Sigmoid colon (tissue), 7 donors: ENCODE measurements around the gene KCNH4. TPM values are rescaled to one million over a fixed set of nuclear protein-coding genes. Genes with fewer than 3 reads are reported as not detected.

Experiments used
- DNase-seq: peaks from one replicate; pipeline ENCODE4 v3.0.0-alpha.2; 2019
- H3K27ac ChIP-seq, 4 donors: fragments of 200-600 bp; sonication (generic); one replicate each; pipeline ENCODE4 v1.5.1; 2016 to 2019; ENCODE audit warnings: mild to moderate bottlenecking in 1 of 4
- H3K27me3 ChIP-seq, 3 donors: fragments of 200-600 bp; sonication (generic); one replicate each; pipeline ENCODE4 v1.5.1; 2019; ENCODE audit warnings: mild to moderate bottlenecking in 1 of 3
- H3K36me3 ChIP-seq, 4 donors: fragments of 200-600 bp; sonication (generic); one replicate each; pipeline ENCODE4 v1.5.1; 2016 to 2019
- H3K4me1 ChIP-seq, 4 donors: fragments of 200-600 bp; sonication (generic); one replicate each; pipeline ENCODE4 v1.5.1; 2017 to 2019
- H3K4me3 ChIP-seq, 4 donors: fragments of 200-600 bp; sonication (generic); one replicate each; pipeline ENCODE4 v1.5.1; 2017 to 2019; ENCODE audit warnings: mild to moderate bottlenecking in 2 of 4, moderate library complexity in 1 of 4
- H3K9me3 ChIP-seq, 4 donors: fragments of 200-600 bp in 3 of 4; sonication (generic) in 3 of 4; one replicate each; pipeline versions ENCODE4 v1.5.1 to v1.6.1; 2013 to 2019
- CTCF ChIP-seq, 4 experiments: fragments of 450-650 bp in 3 of 4; fragments of 200-600 bp in 1 of 4; IDR thresholded peaks; one replicate each; pipeline ENCODE4 v1.5.1; 2016 to 2019; ENCODE audit warnings: antibody characterized with exemption in 4 of 4, mild to moderate bottlenecking in 3 of 4, moderate library complexity in 2 of 4
- EP300 ChIP-seq, 4 donors: sonication (generic); formaldehyde crosslinking; IDR thresholded peaks; one replicate each; pipeline ENCODE4 v1.6.1; 2017; ENCODE audit warnings: antibody characterized with exemption in 4 of 4
- POLR2A ChIP-seq, 2 donors: fragments of 450-650 bp; IDR thresholded peaks; one replicate each; pipeline ENCODE4 v1.6.1; 2016; ENCODE audit warnings: antibody characterized with exemption in 2 of 2, mild to moderate bottlenecking in 2 of 2, moderate library complexity in 2 of 2
- POLR2AphosphoS5 ChIP-seq, 4 donors: sonication (generic); formaldehyde crosslinking; IDR thresholded peaks; one replicate each; pipeline ENCODE4 v1.6.1; 2017; ENCODE audit warnings: antibody characterized with exemption in 4 of 4
- WGBS, 2 donors: extraction: QIAGEN DNeasy Blood & Tissue Kit; methylation state at CpG; one replicate each; pipeline ENCODE4 v1.1.7; 2013; 5-methylcytosine and 5-hydroxymethylcytosine counted together
- intact Hi-C: fragments of 100-400 bp; cut with DNase I; formaldehyde crosslinking; loops from one replicate; pipeline ENCODE4 v1.15.1; 2023
- polyA plus RNA-seq, 3 donors: library from polyadenylated mRNA; stranded (reverse); fragments of 200-250 nt; gene quantifications; one replicate each; pipeline ENCODE4 v1.2.3, GENCODE V29; 2013
- total RNA-seq, 4 donors: library from RNA; depleted of rRNA; stranded (reverse); fragments of >200 nt; gene quantifications; one replicate each; pipeline ENCODE4 v1.1.0, GENCODE V29; 2016
- donor health status: healthy with polysubstance abuse.
- donor health status: Bipolar disorder and iron deficiency.
- donor health status: healthy.

Gene KCNH4
- total RNA-seq (not detected), polyA plus RNA-seq (under 1 TPM in 1 of 3 donors, not detected in 2; 0.25 TPM)

GRCh38 chr17:42180922-42181850, at the start of gene KCNH4:
TSS of gene KCNH4 (minus strand) at chr17:42181142. CDS start at chr17:42180945, 197 bp downstream.
- Histone ChIP-seq H3K36me3 (no peaks in the 10 kb centered on the region), H3K9me3 (no peaks in the 10 kb centered on the region), H3K4me1 (peaks cover 0 to 45% (median 29%) of the 10 kb centered on the region in 4 donors), H3K27ac (no peak within 1 kb of the TSS), H3K4me3 (peak within 1 kb of the TSS in 3 of 4 donors; percentile 30 to 42 (median 30)), H3K27me3 (peaks cover 17 to 42% (median 28%) of the 10 kb centered on the region in 3 donors)
- TF ChIP-seq POLR2AphosphoS5 (IDR thresholded peaks at IDR 0.05) (no peak), CTCF (IDR thresholded peaks at IDR 0.05) (peak in 1 of 4 experiments; percentile 19)
- WGBS, 2 donors: 4 to 6% methylated on average over 60 of the region's 60 CpGs
- intact Hi-C loops: no loop called here
- DNase-seq: peak; percentile 79

GRCh38 chr17:42230225-42230624, 49.3 kb upstream of the KCNH4 start:
- DNase-seq: peak; percentile 20
- no peak overlapping the region for H3K27ac ChIP-seq
- TF ChIP-seq EP300 (IDR thresholded peaks at IDR 0.05): no peak
- no peak for TF ChIP-seq POLR2AphosphoS5 (IDR thresholded peaks at IDR 0.05)
- TF ChIP-seq CTCF (IDR thresholded peaks at IDR 0.05): no peak
- TF ChIP-seq POLR2A (IDR thresholded peaks at IDR 0.05): no peak
- no peaks in the 10 kb centered on the region for H3K27me3 ChIP-seq
- H3K4me3 ChIP-seq: no peak overlapping the region
- no peaks in the 10 kb centered on the region for H3K9me3 ChIP-seq
- peaks cover 0 to 20% (median 5%) of the 10 kb centered on the region in 4 donors for H3K36me3 ChIP-seq
- intact Hi-C loops: no loop called here
- peaks cover 0 to 34% (median 34%) of the 10 kb centered on the region in 4 donors for H3K4me1 ChIP-seq
- WGBS, 2 donors: 86 to 88% methylated on average over 5 of the region's 5 CpGs

- Histone ChIP-seq H3K27ac (peak overlapping the region; percentile 6 to 53 (median 24)), H3K27me3 (no peaks in the 10 kb centered on the region), H3K9me3 (no peaks in the 10 kb centered on the region), H3K36me3 (peaks cover 4 to 40% (median 18%) of the 10 kb centered on the region in 4 donors), H3K4me1 (peaks cover 0 to 17% (median 16%) of the 10 kb centered on the region in 4 donors), H3K4me3 (no peak overlapping the region)
- peak; percentile 2 for DNase-seq
- no peak for TF ChIP-seq POLR2AphosphoS5 (IDR thresholded peaks at IDR 0.05)
- no peak for TF ChIP-seq CTCF (IDR thresholded peaks at IDR 0.05)
- TF ChIP-seq POLR2A (IDR thresholded peaks at IDR 0.05): no peak
- TF ChIP-seq EP300 (IDR thresholded peaks at IDR 0.05): no peak
- 85% methylated on average over 11 of the region's 11 CpGs for WGBS, 2 donors
- intact Hi-C loops: no loop called here
Measured at GRCh38 chr17:42227849-42228700, 47.1 kb upstream of the KCNH4 start.

- Histone ChIP-seq H3K4me1 (peaks cover 0 to 17% (median 15%) of the 10 kb centered on the region in 4 donors), H3K4me3 (no peak overlapping the region), H3K36me3 (peaks cover 4 to 61% (median 26%) of the 10 kb centered on the region in 4 donors), H3K27ac (no peak overlapping the region), H3K27me3 (no peaks in the 10 kb centered on the region), H3K9me3 (no peaks in the 10 kb centered on the region)
- no peak for DNase-seq
- intact Hi-C loops: no loop called here
- no peak for TF ChIP-seq CTCF (IDR thresholded peaks at IDR 0.05)
- no peak for TF ChIP-seq EP300 (IDR thresholded peaks at IDR 0.05)
- TF ChIP-seq POLR2AphosphoS5 (IDR thresholded peaks at IDR 0.05): no peak
- TF ChIP-seq POLR2A (IDR thresholded peaks at IDR 0.05): no peak
- 92 to 95% methylated on average over 5 of the region's 5 CpGs for WGBS, 2 donors
Measured at GRCh38 chr17:42225646-42226045, 44.7 kb upstream of the KCNH4 start.
